ENCODE measurements around the gene CYP8B1. TPM values are rescaled to one million over a fixed set of nuclear protein-coding genes. Genes with fewer than 3 reads are reported as not detected.
"Not testable (repeated sequence)": the region's sequence is repeated elsewhere in the genome, so short reads cannot be mapped to it uniquely, and the experiment has no call there.

The CYP8B1 gene
- total RNA-seq, 1 donor from 2014 or later = not detected

GRCh38 chr3:42884324-42884723 is 8.6 kb upstream of the CYP8B1 start:
- H3K4me3 Mint-ChIP-seq = no peak overlapping the region

DNA sequence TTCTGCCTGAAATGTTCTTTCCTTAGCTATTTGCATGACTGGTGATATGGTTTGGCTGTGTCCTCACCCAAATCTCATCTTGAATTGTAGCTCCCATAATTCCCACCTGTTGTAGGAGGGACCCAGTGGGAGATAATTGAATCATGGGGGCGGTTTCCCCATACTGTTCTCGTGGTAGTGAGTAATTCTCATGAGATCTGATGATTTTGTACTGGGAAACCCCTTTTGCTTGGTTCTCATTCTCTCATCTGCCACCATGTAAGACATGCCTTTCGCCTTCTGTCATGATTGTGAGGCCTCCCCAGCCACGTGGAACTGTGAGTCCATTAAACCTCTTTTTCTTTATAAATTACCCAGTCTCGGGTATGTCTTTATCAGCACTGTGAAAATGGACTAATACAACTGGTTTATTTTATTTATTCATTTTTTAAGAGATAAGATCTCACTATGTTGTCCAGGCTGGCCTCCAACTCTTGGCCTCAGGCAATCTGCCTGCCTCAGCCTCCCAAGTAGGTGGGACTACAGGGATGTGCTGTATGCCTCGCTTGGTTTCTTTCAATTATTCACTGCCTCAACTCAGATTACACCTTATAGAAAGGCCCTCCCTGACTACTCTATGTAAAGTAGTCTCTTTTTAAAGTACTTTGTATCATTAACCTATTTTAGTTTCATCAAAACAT is 7.7 kb upstream of the CYP8B1 start:
- not testable (repeated sequence) for H3K4me1 Mint-ChIP-seq; H3K9me3 Mint-ChIP-seq; DNase-seq (ENCODE audit: low read depth, low spot score); H3K27ac Mint-ChIP-seq (ENCODE audit: unreplicated experiment); H3K36me3 Mint-ChIP-seq (ENCODE audit: low read depth)
- peaks cover 14% of the 10 kb centered on the region for H3K27me3 Mint-ChIP-seq (ENCODE audit: low read depth)
- peak overlapping the region; percentile 8 for H3K4me3 Mint-ChIP-seq

More at GRCh38 chr3:42884324-42884723, 8.6 kb upstream of the CYP8B1 start:
- H3K9me3 Mint-ChIP-seq = no peaks in the 10 kb centered on the region
- H3K27me3 Mint-ChIP-seq (ENCODE audit: low read depth) = peaks cover 18% of the 10 kb centered on the region
- H3K27ac Mint-ChIP-seq (ENCODE audit: unreplicated experiment) = no peak overlapping the region
- TF ChIP-seq CTCF (conservative IDR thresholded peaks at IDR 0.05) = no peak
- peaks cover 7% of the 10 kb centered on the region for H3K4me1 Mint-ChIP-seq
- H3K36me3 Mint-ChIP-seq (ENCODE audit: low read depth) = no peaks in the 10 kb centered on the region
- DNase-seq (ENCODE audit: low read depth, low spot score) = no peak

- Mint-ChIP-seq H3K27me3 (ENCODE audit: low read depth) (peaks cover 21% of the 10 kb centered on the region), H3K9me3 (no peaks in the 10 kb centered on the region), H3K27ac (ENCODE audit: unreplicated experiment) (peak overlapping the region; percentile 78), H3K36me3 (ENCODE audit: low read depth) (no peaks in the 10 kb centered on the region), H3K4me3 (peak overlapping the region; percentile 87), H3K4me1 (peaks cover 7% of the 10 kb centered on the region)
- DNase-seq (ENCODE audit: low read depth, low spot score) = peak; percentile 81
- TF ChIP-seq CTCF (conservative IDR thresholded peaks at IDR 0.05) = peak; percentile 96
Measured at GRCh38 chr3:42880601-42881451, 5.1 kb upstream of the CYP8B1 start.

DNA sequence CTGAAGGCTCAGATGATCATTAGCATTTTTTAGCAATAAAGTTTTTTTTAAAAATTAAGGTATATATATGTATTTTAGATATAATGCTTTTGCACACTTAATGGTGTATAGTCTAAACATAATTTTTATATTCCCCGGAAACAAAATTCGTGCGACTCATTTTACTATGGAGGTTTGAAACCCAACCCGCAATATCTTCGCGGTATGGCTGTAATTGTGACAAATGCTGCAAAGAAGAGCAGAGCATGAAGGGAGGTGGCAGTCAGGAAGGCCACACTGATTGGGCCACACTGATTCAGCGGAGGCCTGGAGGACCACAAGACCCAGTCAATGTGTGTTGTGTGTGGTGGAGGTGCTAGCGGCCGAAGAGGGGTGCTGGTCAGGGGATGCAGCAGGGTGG is 4.5 kb upstream of the CYP8B1 start:
- peaks cover 7% of the 10 kb centered on the region for H3K4me1 Mint-ChIP-seq
- H3K27me3 Mint-ChIP-seq (ENCODE audit: low read depth) = peaks cover 22% of the 10 kb centered on the region
- H3K36me3 Mint-ChIP-seq (ENCODE audit: low read depth) = no peaks in the 10 kb centered on the region
- H3K27ac Mint-ChIP-seq (ENCODE audit: unreplicated experiment) = no peak overlapping the region
- TF ChIP-seq CTCF (conservative IDR thresholded peaks at IDR 0.05) = no peak
- DNase-seq (ENCODE audit: low read depth, low spot score) = no peak
- H3K4me3 Mint-ChIP-seq = peak overlapping the region; percentile 87
- no peaks in the 10 kb centered on the region for H3K9me3 Mint-ChIP-seq

DNA sequence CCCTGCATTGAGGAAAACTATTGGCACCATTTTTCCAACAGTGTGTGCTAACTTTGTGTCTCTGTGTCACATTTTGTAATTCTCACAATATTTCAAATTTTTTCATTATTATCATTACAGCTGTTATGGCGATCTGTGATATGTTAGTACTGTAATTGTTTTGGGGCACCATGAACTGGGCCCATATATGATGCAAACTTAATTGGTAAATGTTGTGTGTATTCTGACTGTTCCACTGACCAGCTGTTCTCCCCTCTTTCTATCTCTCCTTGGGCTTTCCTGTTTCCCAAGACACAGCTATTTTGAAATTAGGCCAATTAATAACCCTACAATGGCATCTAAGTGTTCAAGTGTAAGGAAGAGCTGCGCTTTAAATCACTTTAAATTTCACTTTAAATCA is 2.2 kb upstream of the CYP8B1 start:
- H3K27ac Mint-ChIP-seq (ENCODE audit: unreplicated experiment) = no peak overlapping the region
- peaks cover 7% of the 10 kb centered on the region for H3K4me1 Mint-ChIP-seq
- no peak overlapping the region for H3K4me3 Mint-ChIP-seq
- no peak for DNase-seq (ENCODE audit: low read depth, low spot score)
- no peaks in the 10 kb centered on the region for H3K9me3 Mint-ChIP-seq
- TF ChIP-seq CTCF (conservative IDR thresholded peaks at IDR 0.05) = no peak
- no peaks in the 10 kb centered on the region for H3K36me3 Mint-ChIP-seq (ENCODE audit: low read depth)
- H3K27me3 Mint-ChIP-seq (ENCODE audit: low read depth) = peaks cover 28% of the 10 kb centered on the region
